PC-3 (cell line): Measurements from ENCODE around the gene COMMD8. TPM values are rescaled to one million over a fixed set of nuclear protein-coding genes. Genes with fewer than 3 reads are reported as not detected.

Experiments used
- ATAC-seq: fragments of 200-7000 bp; cut with Tn5 transposase; 2 replicates; pipeline ENCODE4 v1.9.1; 2020; ENCODE audit warnings: mild to moderate bottlenecking, moderate library complexity
- BruUV-seq: library from RNA; stranded (reverse); fragments of 400-500 nt; replicated peaks from 2 replicates; lab custom pipeline; 2021; lab: Mats Ljungman, UMichigan
- CTCF ChIA-PET: fragments of 300-600 bp; sonication (Branson Sonifier 250); formaldehyde crosslinking; loops from one replicate; lab custom pipeline; 2022; ENCODE audit warnings: antibody characterized with exemption; lab: Charles Lee
- POLR2A ChIA-PET: fragments of 300-600 bp; sonication (Branson Sonifier 250); formaldehyde crosslinking; loops from one replicate; lab custom pipeline; 2022; ENCODE audit warnings: antibody characterized with exemption; ENCODE audit not compliant: unreplicated experiment; lab: Charles Lee
- DNase-seq: peaks from one replicate; pipeline ENCODE4 v3.0.0-alpha.2; 2015
- H2AFZ ChIP-seq: fragments of 300-600 bp; sonication (generic); 2 replicates; pipeline ENCODE4 v1.6.0; 2016; ENCODE audit warnings: antibody characterized with exemption, low read length
- H3F3A ChIP-seq: fragments of 300-600 bp; sonication (generic); one replicate; pipeline ENCODE4 v1.6.0; 2017; ENCODE audit warnings: antibody characterized with exemption, low read length, control low read depth, mild to moderate bottlenecking; ENCODE audit not compliant: unreplicated experiment
- H3K27ac ChIP-seq: fragments of 300-600 bp; sonication (generic); 2 replicates; pipeline ENCODE4 v1.5.1; 2016; ENCODE audit warnings: mild to moderate bottlenecking, low read length
- H3K27me3 ChIP-seq: fragments of 300-600 bp; sonication (generic); 2 replicates; pipeline ENCODE4 v1.6.1; 2016; ENCODE audit warnings: low read length, mixed read lengths
- H3K36me3 ChIP-seq: fragments of 300-600 bp; sonication (generic); 2 replicates; pipeline ENCODE4 v1.6.1; 2016; ENCODE audit warnings: low read depth, mixed run types, low read length, mixed read lengths
- H3K4me1 ChIP-seq: fragments of 300-600 bp; sonication (generic); 2 replicates; pipeline ENCODE4 v1.5.1; 2016; ENCODE audit warnings: low read length; ENCODE audit not compliant: insufficient read depth
- H3K4me2 ChIP-seq: fragments of 300-600 bp; sonication (generic); 2 replicates; pipeline ENCODE4 v1.6.0; 2016; ENCODE audit warnings: low read length
- H3K4me3 ChIP-seq: fragments of 300-600 bp; sonication (generic); 2 replicates; pipeline ENCODE4 v1.5.1; 2016; ENCODE audit warnings: mild to moderate bottlenecking, low read length, mixed read lengths
- H3K79me2 ChIP-seq: fragments of 300-600 bp; sonication (generic); 2 replicates; pipeline ENCODE4 v1.6.1; 2017; ENCODE audit warnings: low read length, mixed read lengths
- H3K9ac ChIP-seq: fragments of 300-600 bp; sonication (generic); 2 replicates; pipeline ENCODE4 v1.6.0; 2016; ENCODE audit warnings: mild to moderate bottlenecking, low read length
- H3K9me2 ChIP-seq: fragments of 300-600 bp; sonication (generic); replicated peaks from 2 replicates; pipeline ENCODE4 v1.6.1; 2016; ENCODE audit warnings: mixed run types, low read length, mixed read lengths
- H3K9me3 ChIP-seq: fragments of 300-600 bp; sonication (generic); 2 replicates; pipeline ENCODE4 v1.6.1; 2016; ENCODE audit warnings: low read length, mixed read lengths
- H4K20me1 ChIP-seq: fragments of 300-600 bp; sonication (generic); 2 replicates; pipeline ENCODE4 v1.6.1; 2016; ENCODE audit warnings: low read length, mixed read lengths
- EZH2 ChIP-seq: fragments of 300-600 bp; sonication (generic); IDR thresholded peaks from one replicate; pipeline ENCODE4 v1.6.1; 2017; ENCODE audit warnings: antibody characterized with exemption, mild to moderate bottlenecking, low read length; ENCODE audit not compliant: unreplicated experiment
- EZH2phosphoT487 ChIP-seq: fragments of 300-600 bp; sonication (generic); IDR thresholded peaks from 2 replicates; pipeline ENCODE4 v1.6.1; 2018; ENCODE audit warnings: mild to moderate bottlenecking, antibody characterized with exemption, low read length, borderline replicate concordance
- intact Hi-C: fragments of 100-400 bp; cut with micrococcal nuclease; formaldehyde crosslinking; loops from 2 replicates; pipeline ENCODE4 v1.9.0; 2023
- total RNA-seq: library from RNA; depleted of rRNA; stranded (reverse); fragments of >200 nt; gene quantifications from 2 replicates; pipeline ENCODE4 v1.2.3, GENCODE V29; 2014
- TF ChIP-seq, protein P1 (sequence below): fragments of 300-600 bp; sonication (generic); conservative IDR thresholded peaks from 2 replicates; pipeline ENCODE4 v1.5.1; 2017; ENCODE audit warnings: antibody characterized with exemption, low read depth, mild to moderate bottlenecking, low read length

The COMMD8 gene
- total RNA-seq, 1 experiment from 2014 or later, result 9.5 TPM

DNA sequence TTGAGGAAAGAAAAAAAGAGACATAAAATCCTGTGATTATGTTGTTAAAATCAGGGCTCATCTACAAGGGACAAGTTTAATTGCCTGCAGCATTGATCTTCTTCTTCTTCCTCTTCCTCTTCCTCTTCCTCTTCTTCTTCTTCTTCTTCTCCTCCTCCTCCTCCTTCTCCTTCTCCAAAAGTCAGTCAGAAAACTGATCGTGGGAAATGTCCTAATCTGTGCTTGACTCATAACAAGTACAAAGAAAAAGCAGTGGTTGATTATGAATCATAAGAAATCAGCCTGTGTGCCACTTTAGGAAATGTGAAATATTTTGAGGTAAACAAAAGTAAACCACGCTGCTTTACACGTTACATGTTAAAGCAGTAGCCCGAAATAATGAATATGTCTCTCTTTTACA, 18.8 kb upstream of the COMMD8 start:
- BruUV-seq, result no TSS peak
- ChIA-PET CTCF (no interaction called here), POLR2A (no interaction called here)
- H3K9ac ChIP-seq, result no peak overlapping the region
- peak overlapping the region; percentile 26; the same call in 1 of the 2 replicates for H3K4me2 ChIP-seq
- DNase-seq (peak; percentile 39), ATAC-seq (no peak)
- no peaks in the 10 kb centered on the region for H3K79me2 ChIP-seq
- no peak for TF ChIP-seq EZH2phosphoT487
- TF ChIP-seq, protein P1, sequence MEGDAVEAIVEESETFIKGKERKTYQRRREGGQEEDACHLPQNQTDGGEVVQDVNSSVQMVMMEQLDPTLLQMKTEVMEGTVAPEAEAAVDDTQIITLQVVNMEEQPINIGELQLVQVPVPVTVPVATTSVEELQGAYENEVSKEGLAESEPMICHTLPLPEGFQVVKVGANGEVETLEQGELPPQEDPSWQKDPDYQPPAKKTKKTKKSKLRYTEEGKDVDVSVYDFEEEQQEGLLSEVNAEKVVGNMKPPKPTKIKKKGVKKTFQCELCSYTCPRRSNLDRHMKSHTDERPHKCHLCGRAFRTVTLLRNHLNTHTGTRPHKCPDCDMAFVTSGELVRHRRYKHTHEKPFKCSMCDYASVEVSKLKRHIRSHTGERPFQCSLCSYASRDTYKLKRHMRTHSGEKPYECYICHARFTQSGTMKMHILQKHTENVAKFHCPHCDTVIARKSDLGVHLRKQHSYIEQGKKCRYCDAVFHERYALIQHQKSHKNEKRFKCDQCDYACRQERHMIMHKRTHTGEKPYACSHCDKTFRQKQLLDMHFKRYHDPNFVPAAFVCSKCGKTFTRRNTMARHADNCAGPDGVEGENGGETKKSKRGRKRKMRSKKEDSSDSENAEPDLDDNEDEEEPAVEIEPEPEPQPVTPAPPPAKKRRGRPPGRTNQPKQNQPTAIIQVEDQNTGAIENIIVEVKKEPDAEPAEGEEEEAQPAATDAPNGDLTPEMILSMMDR, result no peak
- no peak for TF ChIP-seq EZH2
- H2AFZ ChIP-seq, result no peak overlapping the region; the same call in 1 of the 2 replicates
- no peaks in the 10 kb centered on the region for H3F3A ChIP-seq
- H3K4me1 ChIP-seq, result peaks cover 11% of the 10 kb centered on the region
- H3K9me2 ChIP-seq, result no peaks in the 10 kb centered on the region
- H3K36me3 ChIP-seq, result no peaks in the 10 kb centered on the region
- H4K20me1 ChIP-seq, result no peaks in the 10 kb centered on the region
- no peaks in the 10 kb centered on the region for H3K27me3 ChIP-seq
- intact Hi-C loops, result no loop called here
- no peak overlapping the region for H3K27ac ChIP-seq
- H3K9me3 ChIP-seq, result no peaks in the 10 kb centered on the region
- no peak overlapping the region for H3K4me3 ChIP-seq

- BruUV-seq, result no TSS peak
- H3K4me2 ChIP-seq, result no peak overlapping the region
Measured at GRCh38 chr4:47478804-47479203, 15.3 kb upstream of the COMMD8 start.

DNA sequence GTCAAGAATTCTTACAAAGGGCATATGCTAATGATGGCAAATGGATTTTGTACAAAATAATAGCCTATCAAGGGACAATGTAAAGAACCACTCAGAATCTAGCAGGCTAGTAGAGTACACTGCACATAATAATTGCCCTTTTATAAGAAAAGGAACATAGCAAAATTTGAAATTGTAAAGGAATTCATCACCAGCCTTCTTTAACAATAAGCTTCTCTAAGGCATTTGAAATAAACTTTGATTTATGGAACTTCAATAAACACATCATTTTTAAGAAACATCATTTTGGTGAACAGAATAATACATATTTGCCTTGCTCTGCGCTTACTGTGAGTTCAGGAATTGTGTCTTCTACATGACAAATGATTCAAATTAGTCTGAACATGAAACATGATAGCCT, 11.9 kb upstream of the COMMD8 start:
- no peaks in the 10 kb centered on the region for H3K36me3 ChIP-seq
- intact Hi-C loops, result no loop called here
- H3K27ac ChIP-seq, result no peak overlapping the region
- H2AFZ ChIP-seq, result no peak overlapping the region
- no peaks in the 10 kb centered on the region for H4K20me1 ChIP-seq
- H3K27me3 ChIP-seq, result no peaks in the 10 kb centered on the region
- no peak for TF ChIP-seq EZH2phosphoT487
- no peak for TF ChIP-seq EZH2
- TF ChIP-seq, protein P1, result no peak
- H3K4me3 ChIP-seq, result no peak overlapping the region
- no peak overlapping the region for H3K9ac ChIP-seq
- H3K79me2 ChIP-seq, result no peaks in the 10 kb centered on the region
- H3K9me2 ChIP-seq, result no peaks in the 10 kb centered on the region
- no peak overlapping the region for H3K4me2 ChIP-seq
- ATAC-seq (no peak), DNase-seq (no peak)
- no peaks in the 10 kb centered on the region for H3K4me1 ChIP-seq
- H3K9me3 ChIP-seq, result no peaks in the 10 kb centered on the region
- H3F3A ChIP-seq, result no peaks in the 10 kb centered on the region
- POLR2A ChIA-PET, result no interaction called here
- BruUV-seq, result no TSS peak
- CTCF ChIA-PET, result no interaction called here

More at GRCh38 chr4:47478804-47479203, 15.3 kb upstream of the COMMD8 start:
- Histone ChIP-seq H2AFZ (no peak overlapping the region), H4K20me1 (no peaks in the 10 kb centered on the region), H3K79me2 (no peaks in the 10 kb centered on the region), H3K27ac (no peak overlapping the region), H3K36me3 (no peaks in the 10 kb centered on the region), H3F3A (no peaks in the 10 kb centered on the region), H3K4me3 (no peak overlapping the region), H3K9ac (no peak overlapping the region), H3K27me3 (no peaks in the 10 kb centered on the region), H3K9me2 (no peaks in the 10 kb centered on the region), H3K9me3 (no peaks in the 10 kb centered on the region), H3K4me1 (peaks cover 8% of the 10 kb centered on the region; the same call in 1 of the 2 replicates)
- ChIA-PET POLR2A (no interaction called here), CTCF (no interaction called here)
- DNase-seq, result no peak
- intact Hi-C loops, result no loop called here
- TF ChIP-seq EZH2 (no peak), EZH2phosphoT487 (no peak)
- TF ChIP-seq, protein P1, result no peak
- ATAC-seq, result no peak
